HG03575 (cell line): ENCODE results near the gene CNKSR1.

Source experiments
- ATAC-seq: cut with Tn5 transposase; IDR thresholded peaks from one replicate; pipeline ENCODE4 v1.9.1; 2021; ENCODE audit not compliant: unreplicated experiment, insufficient number of reproducible peaks, low FRiP score; ENCODE audit errors: extremely low read depth

Gene CNKSR1

DNA sequence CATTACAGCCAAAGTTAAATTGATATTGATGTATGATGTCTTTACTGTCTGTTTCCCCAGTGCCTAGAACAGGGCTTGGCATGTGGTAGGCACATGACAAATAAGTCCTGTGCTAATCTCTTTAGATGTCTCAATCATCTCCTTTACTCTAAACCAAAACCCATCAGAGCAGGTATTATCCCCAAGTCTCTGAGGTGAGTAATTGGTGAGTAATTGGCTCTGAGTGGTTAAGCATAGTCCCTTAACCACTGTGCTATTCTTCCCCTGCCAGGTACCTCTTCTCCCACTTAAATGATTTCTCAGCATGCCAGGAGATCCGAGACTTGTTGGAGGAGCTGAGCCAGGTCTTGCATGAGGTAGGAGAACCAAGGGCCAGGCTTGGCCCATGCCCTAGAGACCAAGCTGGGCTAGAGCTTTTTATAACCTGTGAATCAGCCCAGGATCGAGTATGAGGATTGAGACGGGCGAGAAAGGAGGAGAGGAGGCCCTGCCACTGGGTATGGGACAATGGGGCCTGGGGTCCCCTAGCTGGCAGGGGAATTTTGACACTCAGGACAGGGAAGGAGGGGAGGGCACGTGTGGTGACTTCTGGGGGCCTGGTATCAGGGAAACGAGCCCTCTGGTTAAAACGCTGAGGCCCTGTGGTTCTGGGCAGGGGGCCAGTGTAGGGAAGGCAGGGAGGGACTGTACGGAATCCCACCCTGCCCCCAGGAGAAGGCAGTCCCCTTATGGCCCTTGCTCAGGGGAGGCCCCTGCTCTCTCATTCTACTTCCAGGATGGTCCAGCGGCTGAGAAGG is 4.5 kb downstream of the CNKSR1 start:
- no peak for ATAC-seq

GRCh38 chr1:26182383-26182696 is 5.0 kb downstream of the CNKSR1 start:
- ATAC-seq = no peak

- no peak for ATAC-seq
Observed at GRCh38 chr1:26184086-26184485, 6.8 kb downstream of the CNKSR1 start.

GRCh38 chr1:26184883-26185282 is 7.6 kb downstream of the CNKSR1 start:
- no peak for ATAC-seq

GRCh38 chr1:26187882-26188281 is 10.6 kb downstream of the CNKSR1 start:
- ATAC-seq = no peak

GRCh38 chr1:26188477-26188876 is 11.2 kb downstream of the CNKSR1 start:
- no peak for ATAC-seq

GRCh38 chr1:26189331-26189730 is 12.0 kb downstream of the CNKSR1 start:
- ATAC-seq = no peak

- no peak for ATAC-seq
Observed at GRCh38 chr1:26189751-26190275, 12.5 kb downstream of the CNKSR1 start.

- no peak for ATAC-seq
Observed at GRCh38 chr1:26190373-26190987, 13.2 kb downstream of the CNKSR1 start, which contains the start of gene CATSPER4. TSS of gene CATSPER4 (plus strand) at chr1:26190602. CDS start at chr1:26190628, 26 bp downstream.

DNA sequence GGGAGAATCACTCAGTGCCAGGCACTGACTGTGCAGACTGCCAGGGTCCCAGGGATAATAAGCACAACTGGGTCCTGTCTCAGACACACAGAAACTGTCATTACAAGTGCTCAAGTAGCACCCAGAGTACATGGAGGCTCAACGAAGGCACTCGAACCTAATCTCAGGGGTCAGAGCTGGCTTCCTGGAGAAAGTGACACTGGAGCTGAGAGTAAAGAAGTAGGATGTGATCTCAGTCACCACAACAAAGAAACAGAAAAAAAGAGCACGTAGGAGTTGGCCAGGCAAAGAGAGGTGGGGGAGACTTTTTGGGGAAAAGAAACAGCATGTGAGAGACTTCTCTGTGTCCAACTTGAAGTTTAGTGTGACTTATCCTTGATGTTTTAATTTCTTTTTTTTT is 14.4 kb downstream of the CNKSR1 start:
- ATAC-seq = no peak

DNA sequence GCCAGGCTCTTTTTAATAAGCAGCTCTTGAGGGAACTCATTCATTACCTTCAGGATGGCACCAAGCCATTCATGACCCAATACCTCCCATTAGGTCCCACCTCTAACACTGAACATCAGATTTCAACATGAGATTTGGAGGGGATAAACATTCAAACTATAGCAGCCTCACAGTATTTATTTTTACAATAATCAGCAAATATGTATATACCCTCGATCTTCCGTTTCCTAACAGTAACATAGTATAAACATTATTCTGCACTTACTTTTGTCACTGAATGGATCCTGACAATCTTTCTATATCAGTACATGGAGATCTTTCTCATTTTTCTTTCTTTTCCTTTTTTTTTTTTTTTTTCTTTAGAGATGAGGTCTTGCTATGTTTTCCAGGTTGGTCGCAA is 18.5 kb downstream of the CNKSR1 start:
- no peak for ATAC-seq

DNA sequence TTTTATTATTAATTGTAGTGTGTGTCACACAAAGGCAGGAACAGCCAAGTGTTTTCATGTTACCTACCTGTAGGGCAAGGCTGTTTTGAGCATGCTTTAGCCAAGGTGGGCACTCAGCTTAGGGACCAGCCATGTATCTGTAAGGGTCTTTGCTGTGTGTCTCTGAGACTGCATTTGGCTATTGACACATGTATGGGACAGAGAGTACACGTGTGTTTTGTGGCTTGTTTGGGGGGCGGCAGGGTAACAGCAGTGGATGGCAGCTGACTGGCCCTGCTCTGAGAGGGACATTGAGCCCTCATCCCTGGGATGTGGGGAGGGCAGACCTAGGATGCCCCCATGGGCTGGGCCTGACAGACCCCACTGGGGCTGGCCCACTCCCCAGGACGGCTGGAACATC is 20.0 kb downstream of the CNKSR1 start:
- no peak for ATAC-seq

GRCh38 chr1:26197813-26198212 is 20.5 kb downstream of the CNKSR1 start:
- ATAC-seq = no peak

- no peak for ATAC-seq
Observed at GRCh38 chr1:26200413-26200812, 23.1 kb downstream of the CNKSR1 start.

- no peak for ATAC-seq
Observed at GRCh38 chr1:26203642-26204318, 26.5 kb downstream of the CNKSR1 start.

DNA sequence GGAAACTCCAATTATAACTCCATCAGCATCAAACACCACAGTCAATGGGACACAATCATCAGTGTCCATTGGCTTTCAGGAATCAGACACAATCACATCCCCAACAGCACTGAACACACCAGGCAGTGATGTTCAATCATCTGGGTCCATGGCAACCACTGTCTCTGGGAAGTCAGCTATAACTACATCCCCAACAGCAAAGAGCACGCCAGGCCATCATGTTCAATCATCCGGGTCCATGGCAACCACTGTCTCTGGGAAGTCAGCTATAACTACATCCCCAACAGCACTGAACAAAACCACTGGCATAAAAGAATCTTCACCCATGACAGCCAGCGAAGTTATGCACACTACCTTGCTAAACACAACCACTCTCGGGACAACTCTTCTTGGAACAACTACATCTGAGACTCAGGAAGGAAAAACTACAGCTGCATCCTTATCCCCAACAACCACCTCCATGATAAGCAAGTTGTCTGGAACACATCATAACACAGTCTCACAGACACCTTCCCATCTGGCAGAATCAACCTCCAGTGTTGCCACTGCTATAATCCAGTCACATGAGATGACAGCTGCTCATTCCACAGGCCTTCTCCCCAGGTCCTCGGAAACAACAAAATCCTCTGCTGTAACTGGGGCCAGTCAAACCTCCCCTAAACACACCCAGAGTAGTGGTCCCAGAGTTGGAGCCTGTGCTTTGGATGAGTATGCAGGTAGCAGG is 33.0 kb downstream of the CNKSR1 start:
- no peak for ATAC-seq

- no peak for ATAC-seq
Observed at GRCh38 chr1:26212726-26213125, 35.4 kb downstream of the CNKSR1 start.

- no peak for ATAC-seq
Observed at GRCh38 chr1:26213335-26213905, 36.1 kb downstream of the CNKSR1 start.

- ATAC-seq = no peak
Observed at GRCh38 chr1:26215246-26215645, 38.0 kb downstream of the CNKSR1 start.
